Prostate gland (tissue), 2 donors: ENCODE data around the gene AMDHD2.
"Not testable (repeated sequence)": the region's sequence is repeated elsewhere in the genome, so short reads cannot be mapped to it uniquely, and the experiment has no call there.

ENCODE experiments used
- CTCF ChIP-seq, 4 experiments: fragments of 200-600 bp in 2 of 4; fragments of 450-650 bp in 2 of 4; sonication (generic) in 2 of 4; IDR thresholded peaks; 1 replicate in 3 of 4; 2 replicates in 1 of 4; pipeline ENCODE4 v1.5.1; 2016 to 2019; ENCODE audit warnings: antibody characterized with exemption in 4 of 4, mild to moderate bottlenecking in 2 of 4, moderate library complexity in 2 of 4
- POLR2A ChIP-seq: fragments of 450-650 bp; IDR thresholded peaks from one replicate; pipeline ENCODE4 v1.6.1; 2016; ENCODE audit warnings: antibody characterized with exemption, mild to moderate bottlenecking

GRCh38 chr16:2533142-2533755 is 13.1 kb downstream of the AMDHD2 start:
- not testable (repeated sequence) for TF ChIP-seq CTCF (IDR thresholded peaks at IDR 0.05); POLR2A
